Mesenchymal stem cell (in vitro differentiated cells and primary cell): ENCODE measurements around the gene IRF2BPL.

Source experiments
- DNase-seq: peaks from one replicate; pipeline ENCODE4 v3.0.0-alpha.2; 2013
- H2AFZ ChIP-seq: one replicate; pipeline ENCODE4 v1.6.1; 2013; ENCODE audit warnings: low read depth, mild to moderate bottlenecking, control low read depth, inconsistent platforms, low read length, moderate library complexity
- H2AK5ac ChIP-seq: 2 replicates; pipeline ENCODE4 v1.6.1; 2013; ENCODE audit warnings: low read length, moderate library complexity, mild to moderate bottlenecking, inconsistent platforms; ENCODE audit not compliant: severe bottlenecking
- H2BK120ac ChIP-seq: one replicate; pipeline ENCODE4 v1.6.1; 2013; ENCODE audit warnings: low read depth, mild to moderate bottlenecking, inconsistent platforms, low read length, moderate library complexity
- H2BK12ac ChIP-seq, 2 experiments: one replicate each; pipeline ENCODE4 v1.6.1; 2013; ENCODE audit warnings: inconsistent platforms in 2 of 2, low read length in 2 of 2, mild to moderate bottlenecking in 2 of 2, moderate library complexity in 2 of 2, control low read depth in 1 of 2
- H2BK15ac ChIP-seq: one replicate; pipeline ENCODE4 v1.6.1; 2013; ENCODE audit warnings: mild to moderate bottlenecking, low read depth, inconsistent platforms; ENCODE audit not compliant: poor library complexity, severe bottlenecking
- H2BK5ac ChIP-seq: 2 replicates; pipeline ENCODE4 v1.6.1; 2013; ENCODE audit warnings: low read depth, mild to moderate bottlenecking, low read length, control low read depth, inconsistent platforms; ENCODE audit not compliant: poor library complexity, severe bottlenecking
- H3K14ac ChIP-seq, 2 experiments: one replicate each; pipeline ENCODE4 v1.6.1; 2013; ENCODE audit warnings: inconsistent platforms in 2 of 2, low read length in 2 of 2, control low read depth in 1 of 2, mild to moderate bottlenecking in 1 of 2, moderate library complexity in 1 of 2
- H3K18ac ChIP-seq, 2 experiments: one replicate each; pipeline ENCODE4 v1.6.1; 2013; ENCODE audit warnings: inconsistent platforms in 2 of 2, low read length in 2 of 2, control low read depth in 1 of 2, low read depth in 1 of 2, mild to moderate bottlenecking in 1 of 2
- H3K23ac ChIP-seq, 2 experiments: one replicate each; pipeline ENCODE4 v1.6.1; 2013; ENCODE audit warnings: inconsistent platforms in 2 of 2, low read length in 2 of 2, mild to moderate bottlenecking in 2 of 2, moderate library complexity in 2 of 2, control low read depth in 1 of 2
- H3K27ac ChIP-seq: 2 replicates; pipeline ENCODE4 v1.5.1; 2013; ENCODE audit warnings: mild to moderate bottlenecking, moderate library complexity, low read length, control low read depth, inconsistent platforms; ENCODE audit not compliant: poor library complexity, severe bottlenecking
- H3K27me3 ChIP-seq, 2 experiments: 2 replicates each; pipeline versions ENCODE4 v1.6.1 to v1.7.0; 2013; ENCODE audit warnings: low read length in 2 of 2, mild to moderate bottlenecking in 2 of 2, moderate library complexity in 2 of 2, control low read depth in 1 of 2, inconsistent platforms in 1 of 2; ENCODE audit not compliant: control insufficient read depth in 1 of 2, insufficient read depth in 1 of 2
- H3K36me3 ChIP-seq, 2 experiments: 2 replicates each; pipeline versions ENCODE4 v1.6.1 to v1.7.0; 2013; ENCODE audit warnings: low read length in 2 of 2, control low read depth in 1 of 2, inconsistent platforms in 1 of 2, low read depth in 1 of 2, mild to moderate bottlenecking in 1 of 2; ENCODE audit not compliant: insufficient read depth in 2 of 2, control insufficient read depth in 1 of 2
- H3K4ac ChIP-seq, 2 experiments: one replicate each; pipeline ENCODE4 v1.6.1; 2013; ENCODE audit warnings: inconsistent platforms in 2 of 2, low read length in 2 of 2, mild to moderate bottlenecking in 2 of 2, moderate library complexity in 2 of 2, control low read depth in 1 of 2, low read depth in 1 of 2
- H3K4me1 ChIP-seq: 2 replicates; pipeline ENCODE4 v1.6.1; 2013; ENCODE audit warnings: low read depth, low read length, control low read depth; ENCODE audit not compliant: control insufficient read depth, insufficient read depth
- H3K4me2 ChIP-seq: 2 replicates; pipeline ENCODE4 v1.6.1; 2013; ENCODE audit warnings: low read length, mild to moderate bottlenecking, inconsistent platforms; ENCODE audit not compliant: poor library complexity, severe bottlenecking
- H3K4me3 ChIP-seq, 2 experiments: 2 replicates each; pipeline versions ENCODE4 v1.5.1 to v1.7.0; 2013; ENCODE audit warnings: low read length in 2 of 2, mild to moderate bottlenecking in 2 of 2, control low read depth in 1 of 2, low read depth in 1 of 2; ENCODE audit not compliant: insufficient read depth in 1 of 2
- H3K79me1 ChIP-seq: replicated peaks from 2 replicates; pipeline ENCODE4 v1.6.1; 2013; ENCODE audit warnings: mild to moderate bottlenecking, control low read depth, low read length, inconsistent platforms; ENCODE audit not compliant: poor library complexity, severe bottlenecking
- H3K9ac ChIP-seq: 2 replicates; pipeline ENCODE4 v1.7.0; 2013; ENCODE audit warnings: mild to moderate bottlenecking, low read length, moderate library complexity
- H3K9me3 ChIP-seq: 2 replicates; pipeline ENCODE4 v1.7.0; 2013; ENCODE audit warnings: mild to moderate bottlenecking, low read length; ENCODE audit not compliant: control insufficient read depth
- H4K8ac ChIP-seq: one replicate; pipeline ENCODE4 v1.6.1; 2013; ENCODE audit warnings: inconsistent platforms, mild to moderate bottlenecking, low read length, moderate library complexity
- H4K91ac ChIP-seq: one replicate; pipeline ENCODE4 v1.6.1; 2013; ENCODE audit warnings: mild to moderate bottlenecking, low read length, inconsistent platforms
- WGBS: methylation state at CpG from one replicate; pipeline ENCODE4 v1.1.7; 2013; ENCODE audit warnings: mixed read lengths; 5-methylcytosine and 5-hydroxymethylcytosine counted together

Gene IRF2BPL

GRCh38 chr14:77027538-77028383, 747 bp downstream of the IRF2BPL start:
- H2BK120ac ChIP-seq = peak overlapping the region; percentile 100
- WGBS = under 1% methylated on average over 69 of the region's 81 CpGs
- H2BK15ac ChIP-seq = peak overlapping the region; percentile 99

GRCh38 chr14:77026930-77027537, 1.5 kb downstream of the IRF2BPL start:
- peak overlapping the region; percentile 79 to 100 for H3K14ac ChIP-seq
- H2AFZ ChIP-seq = no peak overlapping the region
- peak overlapping the region; percentile 99 for H3K9ac ChIP-seq
- H3K4me3 ChIP-seq = peak overlapping the region; percentile 81 to 90
- DNase-seq = peak; percentile 57
- peak overlapping the region; percentile 78 for H2BK15ac ChIP-seq
- peak overlapping the region; percentile 97 for H4K8ac ChIP-seq
- H3K4me2 ChIP-seq = peak overlapping the region; percentile 43
- H2BK12ac ChIP-seq = peak overlapping the region; percentile 61 to 95
- H2AK5ac ChIP-seq = peak overlapping the region; percentile 37
- H3K36me3 ChIP-seq = peaks cover 24% of the 10 kb centered on the region in 2 experiments
- peak overlapping the region; percentile 100 for H2BK120ac ChIP-seq
- H4K91ac ChIP-seq = peak overlapping the region; percentile 99
- H3K9me3 ChIP-seq = no peaks in the 10 kb centered on the region
- H3K4ac ChIP-seq = peak overlapping the region; percentile 86 to 88
- WGBS = under 1% methylated on average over 40 of the region's 65 CpGs
- H2BK5ac ChIP-seq = peak overlapping the region; percentile 97
- H3K27me3 ChIP-seq = no peaks in the 10 kb centered on the region
- H3K23ac ChIP-seq = peak overlapping the region in 1 of 2 experiments; percentile 97
- peak overlapping the region; percentile 99 for H3K27ac ChIP-seq
- H3K18ac ChIP-seq = peak overlapping the region; percentile 99 to 100
- peaks cover 23% of the 10 kb centered on the region for H3K4me1 ChIP-seq
- H3K79me1 ChIP-seq = peaks cover 5% of the 10 kb centered on the region

More at GRCh38 chr14:77027538-77028383, 747 bp downstream of the IRF2BPL start:
- Histone ChIP-seq H2BK12ac (peak overlapping the region; percentile 79 to 90), H3K9ac (peak overlapping the region; percentile 99), H3K4ac (peak overlapping the region; percentile 88 to 98), H3K23ac (peak overlapping the region; percentile 91 to 98), H4K91ac (peak overlapping the region; percentile 99), H3K18ac (peak overlapping the region; percentile 99), H3K27ac (peak overlapping the region; percentile 91), H3K79me1 (peaks cover 5% of the 10 kb centered on the region), H2AFZ (peak overlapping the region; percentile 16), H2BK5ac (peak overlapping the region; percentile 93), H4K8ac (peak overlapping the region; percentile 97), H3K14ac (peak overlapping the region in 1 of 2 experiments; percentile 96), H2AK5ac (peak overlapping the region; percentile 75), H3K4me3 (peak overlapping the region; percentile 81 to 86), H3K4me1 (peaks cover 24% of the 10 kb centered on the region), H3K36me3 (peaks cover 24% of the 10 kb centered on the region in 2 experiments), H3K27me3 (no peaks in the 10 kb centered on the region), H3K4me2 (peak overlapping the region; percentile 83), H3K9me3 (no peaks in the 10 kb centered on the region)
- DNase-seq = peak; percentile 84

- 3% methylated on average over 50 of the region's 76 CpGs for WGBS
- peaks cover 24% of the 10 kb centered on the region in 2 experiments for H3K36me3 ChIP-seq
- peak overlapping the region; percentile 65 for H2BK15ac ChIP-seq
Observed at GRCh38 chr14:77026166-77026929, 2.2 kb downstream of the IRF2BPL start.

More at GRCh38 chr14:77026166-77026929, 2.2 kb downstream of the IRF2BPL start:
- Histone ChIP-seq H3K4me1 (peaks cover 23% of the 10 kb centered on the region), H3K9me3 (no peaks in the 10 kb centered on the region), H4K8ac (peak overlapping the region; percentile 86), H2BK5ac (peak overlapping the region; percentile 96), H3K79me1 (peaks cover 5% of the 10 kb centered on the region), H3K27ac (peak overlapping the region; percentile 99), H3K14ac (peak overlapping the region; percentile 90 to 100), H3K23ac (peak overlapping the region in 1 of 2 experiments; percentile 99), H2BK12ac (peak overlapping the region in 1 of 2 experiments; percentile 100), H3K4ac (peak overlapping the region; percentile 86 to 98), H2AFZ (no peak overlapping the region), H3K4me2 (peak overlapping the region; percentile 43), H2AK5ac (peak overlapping the region; percentile 37), H3K9ac (peak overlapping the region; percentile 99), H3K18ac (peak overlapping the region; percentile 99 to 100), H4K91ac (peak overlapping the region; percentile 95), H2BK120ac (peak overlapping the region; percentile 100), H3K4me3 (peak overlapping the region; percentile 81 to 90), H3K27me3 (no peaks in the 10 kb centered on the region)
- DNase-seq = peak; percentile 62
